ENCODE data around the gene ZACN. TPM values are rescaled to one million over a fixed set of nuclear protein-coding genes. Genes with fewer than 3 reads are reported as not detected.

ZACN gene
- total and polyA plus RNA-seq, 2 donors from 2014 or later: 0.22 TPM; not detected in 1

DNA sequence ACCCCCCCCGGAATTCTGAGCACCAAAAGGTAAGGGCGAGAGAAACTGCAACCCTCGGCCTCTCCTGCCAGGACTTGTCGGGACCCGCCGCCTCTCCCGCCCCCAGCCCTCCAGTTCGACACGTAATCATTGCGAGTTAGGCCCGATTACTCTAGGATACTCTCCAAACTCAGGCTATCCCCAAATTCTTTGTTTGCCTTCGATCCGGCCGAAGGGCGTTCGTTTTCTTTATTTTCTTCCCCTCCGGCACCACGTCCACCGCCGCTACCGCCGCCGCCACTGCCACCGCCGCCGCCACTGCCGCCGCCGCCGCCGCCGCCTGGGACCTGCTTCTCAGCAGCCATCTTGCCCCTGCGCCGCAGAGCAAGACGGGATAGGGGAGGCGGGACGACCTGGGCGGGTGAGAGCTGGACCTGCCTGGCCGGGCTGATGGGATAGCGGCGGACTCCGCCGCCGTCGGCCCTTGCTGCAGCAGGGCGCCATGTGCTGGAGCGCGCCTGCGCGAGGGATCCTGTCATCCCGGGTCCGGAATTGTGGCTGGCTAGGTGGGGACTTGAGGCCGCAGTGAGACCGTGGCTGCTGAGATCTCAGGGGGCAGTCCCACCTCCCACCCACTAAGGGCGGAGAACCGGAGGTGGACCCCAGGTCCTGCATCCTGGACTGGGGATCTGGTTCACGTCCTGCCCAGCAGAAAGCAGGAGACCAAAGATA lies 6.7 kb upstream of the ZACN start, which contains the start of gene SRP68:
Gene SRP68, minus strand, starts transcription at position 370 of the 711 bp plus-strand sequence. Its CDS starts 26 bp downstream, at position 344.
- peaks cover 0 to 25% (median 0%) of the 10 kb centered on the region in 3 donors for H3K4me1 ChIP-seq (ENCODE audit: control insufficient read depth in 2 of 3, insufficient read depth in 2 of 3, low read depth in 1 of 3, low read length in 3 of 3)
- intact Hi-C loops (cut with DNase I): no loop called here
- peak; percentile 95 to 97 (median 96) for DNase-seq
- H3K27me3 ChIP-seq (ENCODE audit: control insufficient read depth, insufficient read depth, low read length): peaks cover 26% of the 10 kb centered on the region
- H3K4me3 ChIP-seq (ENCODE audit: low read length in 3 of 3): peak within 1 kb of the TSS; percentile 79 to 99 (median 90)
- H3K27ac ChIP-seq (ENCODE audit: low read depth in 2 of 2, low read length in 2 of 2): no peak within 1 kb of the TSS
- FAIRE-seq: no peak
- H3K9me3 ChIP-seq (ENCODE audit: control insufficient read depth in 2 of 3, insufficient read depth in 1 of 3, low read length in 3 of 3): no peaks in the 10 kb centered on the region
- H3K36me3 ChIP-seq (ENCODE audit: control insufficient read depth in 2 of 3, insufficient read depth in 3 of 3, low read length in 3 of 3): peaks cover 0 to 9% (median 6%) of the 10 kb centered on the region in 3 donors
- TF ChIP-seq CTCF (IDR thresholded peaks at IDR 0.05; ENCODE audit: borderline replicate concordance, extremely low read depth, insufficient read depth): no peak
- peak within 1 kb of the TSS; percentile 76 to 99 (median 90) for H3K9ac ChIP-seq (ENCODE audit: low read length in 3 of 3)

- intact Hi-C loops (cut with DNase I): no loop called here
- no peak within 1 kb of the TSS for H3K9ac ChIP-seq (ENCODE audit: low read length in 3 of 3)
- no peak for TF ChIP-seq CTCF (IDR thresholded peaks at IDR 0.05; ENCODE audit: borderline replicate concordance, extremely low read depth, insufficient read depth)
- H3K27ac ChIP-seq (ENCODE audit: low read depth in 2 of 2, low read length in 2 of 2): no peak within 1 kb of the TSS
- FAIRE-seq (no peak), DNase-seq (peak; percentile 33 to 78 (median 39))
- H3K27me3 ChIP-seq (ENCODE audit: control insufficient read depth, insufficient read depth, low read length): peaks cover 47% of the 10 kb centered on the region
- H3K4me1 ChIP-seq (ENCODE audit: control insufficient read depth in 2 of 3, insufficient read depth in 2 of 3, low read depth in 1 of 3, low read length in 3 of 3): peaks cover 0 to 26% (median 2%) of the 10 kb centered on the region in 3 donors
- H3K9me3 ChIP-seq (ENCODE audit: control insufficient read depth in 2 of 3, insufficient read depth in 1 of 3, low read length in 3 of 3): no peaks in the 10 kb centered on the region
- no peaks in the 10 kb centered on the region for H3K36me3 ChIP-seq (ENCODE audit: control insufficient read depth in 2 of 3, insufficient read depth in 3 of 3, low read length in 3 of 3)
- H3K4me3 ChIP-seq (ENCODE audit: low read length in 3 of 3): no peak within 1 kb of the TSS
Measured at GRCh38 chr17:76074390-76075363, 4.3 kb upstream of the ZACN start, which contains the start of gene GALR2. TSS of gene GALR2 (plus strand) at chr17:76074781. CDS start at chr17:76074884, 103 bp downstream.

GRCh38 chr17:76075364-76076145 lies 3.4 kb upstream of the ZACN start:
- intact Hi-C loops (cut with DNase I): no loop called here
- no peaks in the 10 kb centered on the region for H3K36me3 ChIP-seq (ENCODE audit: control insufficient read depth in 2 of 3, insufficient read depth in 3 of 3, low read length in 3 of 3)
- no peak for FAIRE-seq
- H3K27ac ChIP-seq (ENCODE audit: low read depth in 2 of 2, low read length in 2 of 2): no peak overlapping the region
- H3K9ac ChIP-seq (ENCODE audit: low read length in 3 of 3): no peak overlapping the region
- DNase-seq: peak in 4 of 5 donors; percentile 43 to 57 (median 51)
- peaks cover 48% of the 10 kb centered on the region for H3K27me3 ChIP-seq (ENCODE audit: control insufficient read depth, insufficient read depth, low read length)
- no peak overlapping the region for H3K4me3 ChIP-seq (ENCODE audit: low read length in 3 of 3)
- peaks cover 0 to 28% (median 4%) of the 10 kb centered on the region in 3 donors for H3K4me1 ChIP-seq (ENCODE audit: control insufficient read depth in 2 of 3, insufficient read depth in 2 of 3, low read depth in 1 of 3, low read length in 3 of 3)
- no peaks in the 10 kb centered on the region for H3K9me3 ChIP-seq (ENCODE audit: control insufficient read depth in 2 of 3, insufficient read depth in 1 of 3, low read length in 3 of 3)
- TF ChIP-seq CTCF (IDR thresholded peaks at IDR 0.05; ENCODE audit: borderline replicate concordance, extremely low read depth, insufficient read depth): no peak

Measured in kidney (tissue), 14 donors.